CD4-positive, alpha-beta T cell treated with Interleukin-17A for 1 hour (primary cell): ENCODE data around the gene TRPV2.

ENCODE experiments used
- DNase-seq: peaks from one replicate; pipeline ENCODE4 v3.0.0-alpha.2; 2020

TRPV2 gene

DNA sequence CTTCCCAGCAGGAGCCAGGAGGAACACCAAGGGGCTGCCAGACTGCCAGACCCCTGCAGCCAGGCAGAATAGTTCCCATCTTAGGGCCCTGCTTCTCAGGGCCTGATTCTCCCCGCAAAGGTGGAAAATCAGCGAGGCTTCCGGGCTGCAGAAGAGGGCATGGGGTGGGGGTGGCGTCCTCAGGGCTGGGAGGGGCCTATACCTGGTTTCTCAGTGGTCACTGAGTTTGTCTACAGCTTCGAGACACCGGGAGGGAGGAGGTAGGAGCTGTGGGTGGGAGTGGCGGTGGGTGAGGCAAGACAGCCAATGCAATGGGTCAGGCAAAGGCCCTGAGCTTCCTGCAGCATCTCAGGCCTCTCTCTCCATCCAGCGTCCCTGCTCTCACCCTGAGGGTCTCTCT lies 62.3 kb downstream of the TRPV2 start:
- no peak for DNase-seq

- no peak for DNase-seq
Measured at GRCh38 chr17:16478649-16479048, 63.3 kb downstream of the TRPV2 start.

- DNase-seq = no peak
Measured at GRCh38 chr17:16479264-16479663, 63.9 kb downstream of the TRPV2 start.

- no peak for DNase-seq
Measured at GRCh38 chr17:16480995-16481394, 65.6 kb downstream of the TRPV2 start.

GRCh38 chr17:16482253-16482652 lies 66.9 kb downstream of the TRPV2 start:
- DNase-seq = no peak

- DNase-seq = no peak
Measured at GRCh38 chr17:16483021-16483645, 67.8 kb downstream of the TRPV2 start.

DNA sequence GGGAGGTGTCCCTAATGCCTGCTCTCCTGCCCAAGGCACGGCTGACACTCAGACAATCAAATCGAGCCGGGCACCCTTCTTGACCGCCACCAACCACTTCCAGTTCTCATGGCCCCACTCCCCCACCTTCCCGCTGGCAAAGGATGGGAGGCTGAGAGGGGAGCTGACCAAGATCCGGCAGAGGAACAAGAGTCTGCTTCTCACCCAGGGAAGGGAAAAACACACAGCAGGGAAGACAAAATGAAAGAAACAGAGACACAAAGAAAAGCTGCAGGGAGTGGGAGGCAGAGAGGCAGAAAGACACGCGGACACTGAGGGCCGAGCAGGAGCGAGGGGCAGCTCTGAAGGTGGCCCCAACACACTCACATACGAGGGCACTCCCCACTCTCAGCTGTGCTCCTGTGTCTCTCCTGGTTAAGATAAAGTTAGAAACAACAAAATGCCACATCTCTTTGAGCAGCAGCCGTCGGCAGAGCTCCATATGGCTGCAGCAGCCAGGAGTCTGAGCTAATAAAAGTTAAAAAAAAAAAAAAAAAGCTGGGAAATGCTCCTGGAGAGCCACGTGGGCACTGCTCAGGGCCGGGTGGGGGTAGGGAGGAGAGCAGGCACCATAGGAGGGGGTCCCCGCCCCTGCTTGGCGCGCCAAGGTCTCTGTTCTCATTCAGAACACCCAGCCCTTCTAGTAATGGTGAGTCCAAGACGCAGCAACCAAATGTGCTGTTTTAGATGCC lies 69.2 kb downstream of the TRPV2 start:
- no peak for DNase-seq
